ENCODE data around the gene GGT7. TPM values are rescaled to one million over a fixed set of nuclear protein-coding genes. Genes with fewer than 3 reads are reported as not detected.

Gene GGT7
- total and polyA plus RNA-seq, 9 of the 15 experiments (the other 6 are each of a cell fraction or from before 2014, with no cell fraction given) = 0.04 to 18.3 (median 5.9) TPM

DNA sequence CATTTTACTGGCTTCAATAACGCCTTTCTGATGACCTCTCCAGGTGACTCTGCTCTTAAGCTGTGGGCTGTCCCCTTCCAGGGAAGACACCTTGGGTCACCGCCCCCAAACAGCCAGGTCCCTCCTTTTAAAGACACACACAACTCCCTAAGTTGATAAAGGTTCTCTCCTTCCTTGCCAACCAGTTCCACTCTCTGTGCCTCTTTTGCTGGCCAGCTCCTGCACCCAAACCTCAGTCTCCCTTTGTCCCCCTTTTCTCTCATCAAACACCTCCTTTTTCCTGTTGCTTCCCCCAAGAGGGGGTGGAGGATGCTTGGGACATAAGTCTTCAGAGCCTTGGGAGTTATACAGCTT, 48.2 kb downstream of the GGT7 start (continued):
- TF ChIP-seq JUND (IDR thresholded peaks at IDR 0.05; ENCODE audit: borderline replicate concordance, low read depth, low read length) (peak; percentile 18; the same call in 1 of the 2 replicates), JUND (tag; IDR thresholded peaks at IDR 0.05; ENCODE audit: borderline replicate concordance, low read depth, low read length) (no peak), CTBP1 (IDR thresholded peaks at IDR 0.05; ENCODE audit: borderline replicate concordance) (no peak), MAFF (IDR thresholded peaks at IDR 0.05; ENCODE audit: low read length) (no peak), HNRNPLL (IDR thresholded peaks at IDR 0.05; ENCODE audit: low read depth, low read length, poor library complexity, severe bottlenecking) (no peak), ZNF830 (CRISPR knock-in tag; IDR thresholded peaks at IDR 0.05) (0 out of 2 replicates have a peak, but pooled peaks have one; percentile 33), ZSCAN32 (CRISPR knock-in tag; IDR thresholded peaks at IDR 0.05) (no peak), RBM15 (IDR thresholded peaks at IDR 0.05; ENCODE audit: insufficient read depth, low read length) (no peak), MYC (IDR thresholded peaks at IDR 0.05; ENCODE audit: low read depth, low read length) (no peak), MYC (CRISPR knock-in tag; IDR thresholded peaks at IDR 0.05; ENCODE audit: borderline replicate concordance, low read depth) (no peak), HCFC1 (IDR thresholded peaks at IDR 0.05; ENCODE audit: low read depth, low read length) (peak; percentile 11; the same call in 1 of the 2 replicates)
- TF ChIP-seq, protein P1, sequence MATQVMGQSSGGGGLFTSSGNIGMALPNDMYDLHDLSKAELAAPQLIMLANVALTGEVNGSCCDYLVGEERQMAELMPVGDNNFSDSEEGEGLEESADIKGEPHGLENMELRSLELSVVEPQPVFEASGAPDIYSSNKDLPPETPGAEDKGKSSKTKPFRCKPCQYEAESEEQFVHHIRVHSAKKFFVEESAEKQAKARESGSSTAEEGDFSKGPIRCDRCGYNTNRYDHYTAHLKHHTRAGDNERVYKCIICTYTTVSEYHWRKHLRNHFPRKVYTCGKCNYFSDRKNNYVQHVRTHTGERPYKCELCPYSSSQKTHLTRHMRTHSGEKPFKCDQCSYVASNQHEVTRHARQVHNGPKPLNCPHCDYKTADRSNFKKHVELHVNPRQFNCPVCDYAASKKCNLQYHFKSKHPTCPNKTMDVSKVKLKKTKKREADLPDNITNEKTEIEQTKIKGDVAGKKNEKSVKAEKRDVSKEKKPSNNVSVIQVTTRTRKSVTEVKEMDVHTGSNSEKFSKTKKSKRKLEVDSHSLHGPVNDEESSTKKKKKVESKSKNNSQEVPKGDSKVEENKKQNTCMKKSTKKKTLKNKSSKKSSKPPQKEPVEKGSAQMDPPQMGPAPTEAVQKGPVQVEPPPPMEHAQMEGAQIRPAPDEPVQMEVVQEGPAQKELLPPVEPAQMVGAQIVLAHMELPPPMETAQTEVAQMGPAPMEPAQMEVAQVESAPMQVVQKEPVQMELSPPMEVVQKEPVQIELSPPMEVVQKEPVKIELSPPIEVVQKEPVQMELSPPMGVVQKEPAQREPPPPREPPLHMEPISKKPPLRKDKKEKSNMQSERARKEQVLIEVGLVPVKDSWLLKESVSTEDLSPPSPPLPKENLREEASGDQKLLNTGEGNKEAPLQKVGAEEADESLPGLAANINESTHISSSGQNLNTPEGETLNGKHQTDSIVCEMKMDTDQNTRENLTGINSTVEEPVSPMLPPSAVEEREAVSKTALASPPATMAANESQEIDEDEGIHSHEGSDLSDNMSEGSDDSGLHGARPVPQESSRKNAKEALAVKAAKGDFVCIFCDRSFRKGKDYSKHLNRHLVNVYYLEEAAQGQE (IDR thresholded peaks at IDR 0.05; ENCODE audit: borderline replicate concordance) = 0 out of 2 replicates have a peak, but pooled peaks have one; percentile 6
- TF ChIP-seq, protein P1 (CRISPR knock-in tag; IDR thresholded peaks at IDR 0.05; ENCODE audit: low read depth) = no peak
- TF ChIP-seq, protein P2, sequence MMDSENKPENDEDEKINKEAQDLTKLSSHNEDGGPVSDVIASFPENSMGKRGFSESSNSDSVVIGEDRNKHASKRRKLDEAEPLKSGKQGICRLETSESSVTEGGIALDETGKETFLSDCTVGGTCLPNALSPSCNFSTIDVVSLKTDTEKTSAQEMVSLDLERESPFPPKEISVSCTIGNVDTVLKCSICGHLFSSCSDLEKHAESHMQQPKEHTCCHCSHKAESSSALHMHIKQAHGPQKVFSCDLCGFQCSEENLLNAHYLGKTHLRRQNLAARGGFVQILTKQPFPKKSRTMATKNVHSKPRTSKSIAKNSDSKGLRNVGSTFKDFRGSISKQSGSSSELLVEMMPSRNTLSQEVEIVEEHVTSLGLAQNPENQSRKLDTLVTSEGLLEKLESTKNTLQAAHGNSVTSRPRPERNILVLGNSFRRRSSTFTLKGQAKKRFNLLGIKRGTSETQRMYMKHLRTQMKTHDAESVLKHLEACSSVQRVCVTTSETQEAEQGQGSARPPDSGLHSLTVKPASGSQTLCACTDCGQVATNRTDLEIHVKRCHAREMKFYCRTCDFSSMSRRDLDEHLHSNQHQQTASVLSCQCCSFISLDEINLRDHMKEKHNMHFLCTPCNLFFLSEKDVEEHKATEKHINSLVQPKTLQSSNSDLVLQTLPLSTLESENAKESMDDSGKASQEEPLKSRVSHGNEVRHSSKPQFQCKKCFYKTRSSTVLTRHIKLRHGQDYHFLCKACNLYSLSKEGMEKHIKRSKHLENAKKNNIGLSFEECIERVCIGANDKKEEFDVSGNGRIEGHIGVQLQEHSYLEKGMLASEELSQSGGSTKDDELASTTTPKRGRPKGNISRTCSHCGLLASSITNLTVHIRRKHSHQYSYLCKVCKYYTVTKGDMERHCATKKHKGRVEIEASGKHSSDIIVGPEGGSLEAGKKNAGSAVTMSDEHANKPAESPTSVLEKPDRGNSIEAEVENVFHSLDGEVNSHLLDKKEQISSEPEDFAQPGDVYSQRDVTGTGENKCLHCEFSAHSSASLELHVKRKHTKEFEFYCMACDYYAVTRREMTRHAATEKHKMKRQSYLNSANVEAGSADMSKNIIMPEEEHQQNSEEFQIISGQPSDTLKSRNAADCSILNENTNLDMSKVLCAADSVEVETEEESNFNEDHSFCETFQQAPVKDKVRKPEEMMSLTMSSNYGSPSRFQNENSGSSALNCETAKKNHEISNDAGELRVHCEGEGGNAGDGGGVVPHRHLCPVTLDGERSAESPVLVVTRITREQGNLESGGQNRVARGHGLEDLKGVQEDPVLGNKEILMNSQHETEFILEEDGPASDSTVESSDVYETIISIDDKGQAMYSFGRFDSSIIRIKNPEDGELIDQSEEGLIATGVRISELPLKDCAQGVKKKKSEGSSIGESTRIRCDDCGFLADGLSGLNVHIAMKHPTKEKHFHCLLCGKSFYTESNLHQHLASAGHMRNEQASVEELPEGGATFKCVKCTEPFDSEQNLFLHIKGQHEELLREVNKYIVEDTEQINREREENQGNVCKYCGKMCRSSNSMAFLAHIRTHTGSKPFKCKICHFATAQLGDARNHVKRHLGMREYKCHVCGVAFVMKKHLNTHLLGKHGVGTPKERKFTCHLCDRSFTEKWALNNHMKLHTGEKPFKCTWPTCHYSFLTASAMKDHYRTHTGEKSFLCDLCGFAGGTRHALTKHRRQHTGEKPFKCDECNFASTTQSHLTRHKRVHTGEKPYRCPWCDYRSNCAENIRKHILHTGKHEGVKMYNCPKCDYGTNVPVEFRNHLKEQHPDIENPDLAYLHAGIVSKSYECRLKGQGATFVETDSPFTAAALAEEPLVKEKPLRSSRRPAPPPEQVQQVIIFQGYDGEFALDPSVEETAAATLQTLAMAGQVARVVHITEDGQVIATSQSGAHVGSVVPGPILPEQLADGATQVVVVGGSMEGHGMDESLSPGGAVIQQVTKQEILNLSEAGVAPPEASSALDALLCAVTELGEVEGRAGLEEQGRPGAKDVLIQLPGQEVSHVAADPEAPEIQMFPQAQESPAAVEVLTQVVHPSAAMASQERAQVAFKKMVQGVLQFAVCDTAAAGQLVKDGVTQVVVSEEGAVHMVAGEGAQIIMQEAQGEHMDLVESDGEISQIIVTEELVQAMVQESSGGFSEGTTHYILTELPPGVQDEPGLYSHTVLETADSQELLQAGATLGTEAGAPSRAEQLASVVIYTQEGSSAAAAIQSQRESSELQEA (IDR thresholded peaks at IDR 0.05; ENCODE audit: low read depth) = no peak
